Activated naive CD4-positive, alpha-beta T cell (primary cell): Measurements from ENCODE around the gene PPCS.

Experiments used
- DNase-seq, 4 experiments: peaks; one replicate each; lab custom pipeline; 2025; lab: John Stamatoyannopoulos, UW

Gene PPCS

DNA sequence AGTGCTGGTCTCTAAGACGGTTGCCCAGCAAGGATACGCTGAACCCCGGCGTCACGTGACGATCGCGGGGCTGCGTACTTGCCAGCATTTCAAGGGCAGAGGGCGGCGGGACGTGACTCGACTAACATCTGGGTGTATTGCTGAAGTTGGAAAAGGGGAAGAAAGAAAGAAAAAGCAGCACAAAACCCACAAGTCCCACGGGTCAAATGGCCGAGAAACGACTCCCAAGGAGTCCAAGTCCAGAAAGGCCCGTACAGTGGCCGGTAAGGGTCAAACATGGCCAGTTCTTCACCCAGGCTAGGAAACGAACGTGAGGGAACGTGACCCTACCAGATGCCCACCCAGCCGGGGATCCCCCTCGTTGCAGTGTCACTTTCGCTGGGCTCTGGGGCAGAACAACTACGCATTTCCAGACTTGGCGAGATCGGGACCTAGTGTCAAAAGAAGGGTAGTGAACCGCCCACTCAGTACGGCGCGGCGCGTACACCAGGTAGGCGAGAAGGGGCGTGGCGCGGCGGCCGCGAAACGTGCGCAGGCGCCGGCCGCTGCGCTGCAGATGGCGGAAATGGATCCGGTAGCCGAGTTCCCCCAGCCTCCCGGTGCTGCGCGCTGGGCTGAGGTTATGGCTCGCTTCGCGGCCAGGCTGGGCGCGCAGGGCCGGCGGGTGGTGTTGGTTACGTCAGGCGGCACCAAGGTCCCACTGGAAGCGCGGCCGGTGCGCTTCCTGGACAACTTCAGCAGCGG, at the start of gene PPCS, which contains the start of gene ZMYND12:
Gene PPCS, plus strand, starts transcription at position 534 of the 744 bp plus-strand sequence. Its CDS starts 23 bp downstream, at position 557.
Gene ZMYND12, minus strand, starts transcription at position 13 of the 744 bp plus-strand sequence. CDS start 25 bp downstream, outside the sequence.
- DNase-seq: peak; percentile 76 to 89 (median 81)

DNA sequence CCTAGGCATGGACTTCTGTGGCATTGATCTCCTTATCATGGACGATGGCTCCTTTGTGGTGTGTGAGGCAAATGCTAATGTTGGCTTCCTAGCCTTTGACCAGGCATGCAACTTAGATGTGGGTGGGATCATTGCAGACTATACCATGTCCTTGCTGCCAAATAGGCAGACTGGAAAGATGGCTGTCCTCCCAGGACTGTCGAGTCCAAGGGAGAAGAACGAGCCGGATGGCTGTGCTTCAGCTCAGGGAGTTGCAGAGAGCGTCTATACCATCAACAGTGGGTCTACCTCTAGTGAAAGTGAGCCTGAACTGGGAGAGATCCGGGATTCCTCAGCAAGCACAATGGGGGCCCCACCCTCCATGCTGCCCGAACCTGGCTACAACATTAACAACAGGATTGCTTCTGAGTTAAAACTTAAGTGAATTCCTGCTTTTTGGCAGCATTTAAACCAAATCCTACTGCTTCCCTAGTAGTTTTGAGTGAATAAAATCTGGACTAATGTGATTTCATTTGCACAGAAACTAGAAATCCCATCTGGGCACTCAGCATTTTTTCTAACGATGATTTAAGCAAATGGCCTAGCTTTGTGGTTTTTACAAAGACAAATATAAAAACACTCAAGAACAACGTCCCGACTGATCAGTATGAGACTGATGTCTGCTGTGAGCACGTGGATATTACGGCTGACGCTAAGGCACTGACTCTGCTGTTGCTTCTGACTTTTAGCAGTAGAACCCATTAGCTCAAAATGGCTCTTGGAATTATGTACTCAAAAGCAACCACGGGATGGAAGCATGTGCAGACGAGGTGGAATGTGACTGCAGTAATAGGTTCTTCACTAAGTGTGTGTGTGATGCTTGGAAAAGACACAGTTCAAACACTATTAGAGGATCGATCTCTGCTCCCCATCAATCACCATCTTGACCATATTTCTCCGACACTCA, 41.5 kb upstream of the PPCS start:
- no peak for DNase-seq

DNA sequence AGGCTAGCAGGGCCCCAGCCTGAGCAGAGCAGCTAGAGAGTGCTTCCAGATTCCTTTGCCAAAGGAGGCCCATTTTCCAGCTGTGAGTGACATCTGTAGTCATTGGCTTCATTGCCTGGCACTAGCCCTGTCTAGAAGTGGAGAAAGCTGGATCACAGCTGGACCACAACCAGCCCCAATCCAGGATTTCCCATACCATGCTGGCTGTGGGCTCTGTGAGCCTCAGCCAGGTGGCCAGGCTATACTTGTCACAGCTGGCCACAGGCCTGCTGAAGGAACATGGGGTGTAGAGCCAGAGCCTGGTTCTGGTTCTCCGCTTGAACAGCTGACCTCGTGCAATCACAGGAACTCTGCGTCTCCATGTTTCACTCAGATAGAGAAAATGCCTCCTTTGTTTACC, 39.2 kb upstream of the PPCS start:
- no peak for DNase-seq

DNA sequence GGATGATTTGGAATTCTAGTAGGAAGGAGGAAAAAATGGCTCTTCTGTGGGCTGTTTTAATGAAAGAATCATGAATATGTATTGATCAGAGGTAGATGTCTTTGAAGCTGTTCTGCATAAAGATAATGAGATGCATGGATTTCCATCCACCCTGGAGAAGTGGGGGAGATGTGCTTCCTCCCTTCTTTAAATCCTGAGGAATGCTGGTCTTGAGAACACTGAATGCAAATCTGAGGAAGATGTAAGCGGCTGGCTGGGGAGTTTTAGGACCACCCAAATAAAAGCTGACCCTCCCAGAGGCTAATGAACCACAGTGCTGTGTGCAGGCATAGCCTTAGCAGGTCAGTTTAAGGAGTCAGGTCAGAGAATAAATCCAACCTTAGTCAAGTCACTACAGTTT, 37.8 kb upstream of the PPCS start:
- no peak for DNase-seq

DNA sequence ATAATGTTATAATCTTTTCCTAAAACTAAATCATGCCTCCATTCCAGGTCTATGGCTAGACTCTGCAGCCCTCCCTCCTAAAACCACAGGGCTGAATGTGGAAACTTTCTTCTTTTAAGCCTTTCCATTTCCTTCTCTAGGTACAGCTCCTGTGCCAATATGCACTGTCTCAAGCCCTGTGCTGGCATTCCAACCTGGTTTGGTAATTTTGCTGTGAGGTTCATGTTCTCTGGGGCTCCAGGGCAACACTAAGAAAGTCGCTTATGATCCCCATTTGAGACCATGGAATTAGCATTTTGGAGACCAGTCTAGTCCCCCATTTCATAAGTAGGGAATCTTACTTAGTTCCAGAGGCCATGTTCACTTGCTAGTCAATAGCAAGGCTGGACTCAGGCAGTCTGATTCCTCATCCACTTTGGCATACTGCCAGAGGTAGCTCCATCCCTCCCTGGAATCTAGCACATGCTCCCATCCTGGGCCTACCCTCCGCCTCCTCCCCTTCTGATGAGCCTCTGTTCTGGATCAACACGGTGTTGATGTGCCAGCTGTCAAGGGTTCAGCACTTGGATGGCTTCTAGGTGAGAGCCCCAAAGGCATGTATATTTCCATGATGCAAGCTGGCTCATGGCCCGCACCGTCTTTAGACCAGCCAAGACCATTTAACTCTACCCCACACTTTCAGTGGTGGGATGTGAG, 37.1 kb upstream of the PPCS start:
- no peak for DNase-seq

DNA sequence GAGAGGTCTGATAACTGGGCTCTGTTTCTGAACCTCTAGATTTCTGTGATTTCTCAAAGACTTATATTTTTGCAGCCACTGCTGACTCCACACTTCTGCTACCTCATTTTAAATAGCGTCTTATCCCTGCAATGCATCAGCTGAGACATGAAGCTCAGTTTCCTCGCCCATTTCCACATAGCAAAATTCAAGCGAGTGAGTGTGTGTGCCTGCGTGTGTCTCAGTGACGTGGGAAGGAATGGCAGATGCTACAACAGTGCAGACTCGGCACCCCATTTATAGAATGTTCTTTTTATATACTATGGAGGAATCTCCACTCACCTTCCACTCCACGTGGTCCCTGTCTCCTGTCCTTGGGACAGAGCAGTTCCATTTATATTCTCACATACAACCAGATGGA, 36.2 kb upstream of the PPCS start:
- DNase-seq: no peak

DNA sequence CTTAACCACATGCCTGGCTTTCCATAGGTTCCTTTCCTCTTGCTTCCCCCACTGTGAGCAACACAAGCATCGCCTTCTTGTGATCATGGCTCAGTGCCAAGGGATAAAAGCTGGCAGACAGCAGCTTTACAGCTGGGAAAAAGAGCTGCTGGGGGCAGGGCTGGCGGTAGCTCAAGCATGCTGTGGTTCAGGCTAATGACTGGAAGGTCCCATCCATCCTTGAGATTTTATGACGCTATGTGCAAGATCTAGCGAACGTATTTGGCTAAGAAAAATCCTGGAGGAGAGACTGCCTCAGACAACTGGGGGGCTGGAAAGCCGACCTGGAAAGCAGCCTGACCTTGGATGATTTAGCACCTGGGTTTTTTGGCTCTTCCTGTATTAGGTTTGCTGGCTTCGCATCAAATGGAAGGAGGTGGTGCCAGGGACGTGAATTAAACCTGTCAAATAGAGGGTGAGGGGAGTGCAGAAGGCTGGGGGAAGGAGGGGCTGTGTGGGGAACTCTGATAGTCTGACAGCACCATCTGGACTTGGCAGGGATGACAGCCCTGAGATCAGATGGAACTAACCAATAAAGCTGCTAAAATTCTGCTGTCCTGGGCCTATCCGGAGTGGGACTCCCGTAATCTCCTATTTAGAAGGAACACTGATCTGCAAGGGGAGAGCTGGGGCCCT, 35.3 kb upstream of the PPCS start:
- DNase-seq: no peak

DNA sequence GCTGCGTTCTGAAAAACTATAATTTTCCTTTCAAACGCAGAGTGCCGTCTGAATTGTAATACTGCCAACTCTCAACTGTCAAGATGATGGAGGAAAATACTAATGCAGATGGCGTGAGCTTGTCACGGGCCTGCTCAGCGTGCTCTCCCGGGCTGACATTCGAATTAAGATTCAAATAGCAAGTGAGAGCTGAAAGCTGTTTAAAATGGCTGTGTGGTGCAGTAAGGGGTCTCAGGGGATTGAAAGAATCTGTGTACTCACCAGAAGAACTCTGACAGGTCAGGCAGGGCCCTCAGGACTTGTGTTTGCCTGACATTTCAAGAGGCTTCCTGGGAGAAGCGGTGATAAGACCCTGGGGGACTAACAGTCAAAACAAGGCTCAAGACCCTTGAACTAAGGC, 33.6 kb upstream of the PPCS start:
- DNase-seq: no peak

DNA sequence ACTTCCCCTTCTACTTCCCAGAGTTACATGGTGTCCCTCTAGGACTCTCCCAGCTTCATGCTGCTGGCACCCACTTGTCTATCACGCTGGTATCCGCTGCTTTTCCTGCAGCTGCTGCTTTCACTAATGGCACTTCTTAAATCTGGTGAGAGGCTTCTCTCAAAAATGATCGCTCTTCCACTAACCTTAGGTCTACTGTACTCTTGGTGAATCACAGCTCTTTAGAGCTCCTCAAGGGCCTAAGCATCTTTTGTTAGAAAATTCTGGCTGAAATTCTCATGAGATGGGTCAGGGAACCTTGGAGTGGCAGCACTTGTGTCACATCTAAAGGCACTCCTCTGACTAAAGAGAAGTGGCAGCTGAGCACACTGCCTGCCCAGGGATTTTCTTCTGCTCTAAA, 32.7 kb upstream of the PPCS start:
- DNase-seq: no peak

DNA sequence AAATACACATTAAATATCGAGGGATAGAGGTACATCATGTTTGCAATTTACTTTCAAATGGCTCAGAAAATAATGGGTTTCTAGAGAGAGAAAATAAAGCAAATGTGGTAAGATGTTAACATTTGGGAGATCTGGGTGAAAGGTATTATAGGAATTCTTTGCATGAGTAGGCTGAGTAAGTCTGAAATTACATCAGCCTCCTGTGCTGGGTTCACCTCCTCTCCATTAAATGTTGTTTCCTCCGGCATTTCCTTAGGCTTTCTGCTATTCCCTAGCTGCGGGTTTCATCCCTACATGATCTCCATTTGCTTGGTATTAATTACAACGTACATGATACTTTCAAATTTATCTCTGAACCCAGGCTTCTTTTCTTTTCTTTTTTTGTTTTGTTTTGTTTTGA, 32.1 kb upstream of the PPCS start:
- DNase-seq: no peak

DNA sequence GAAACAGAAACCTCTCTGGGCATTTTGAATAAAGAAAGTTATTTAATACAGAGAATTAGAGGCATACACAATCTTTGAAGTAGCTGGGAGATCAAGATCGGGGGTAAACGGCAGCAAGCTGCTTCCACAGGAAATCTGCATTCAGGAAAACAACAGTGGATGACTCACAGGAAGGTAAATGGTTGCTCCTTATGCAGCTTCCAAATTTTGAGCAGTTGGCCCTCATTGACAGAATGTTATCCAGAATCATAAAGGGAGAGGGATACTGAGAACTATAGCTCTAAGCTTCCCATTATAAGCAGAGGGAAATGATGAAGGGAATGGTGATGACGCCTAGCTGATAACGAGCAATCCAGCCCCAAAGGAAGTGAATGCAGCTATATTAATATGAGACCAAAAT, 29.1 kb upstream of the PPCS start:
- DNase-seq: no peak

DNA sequence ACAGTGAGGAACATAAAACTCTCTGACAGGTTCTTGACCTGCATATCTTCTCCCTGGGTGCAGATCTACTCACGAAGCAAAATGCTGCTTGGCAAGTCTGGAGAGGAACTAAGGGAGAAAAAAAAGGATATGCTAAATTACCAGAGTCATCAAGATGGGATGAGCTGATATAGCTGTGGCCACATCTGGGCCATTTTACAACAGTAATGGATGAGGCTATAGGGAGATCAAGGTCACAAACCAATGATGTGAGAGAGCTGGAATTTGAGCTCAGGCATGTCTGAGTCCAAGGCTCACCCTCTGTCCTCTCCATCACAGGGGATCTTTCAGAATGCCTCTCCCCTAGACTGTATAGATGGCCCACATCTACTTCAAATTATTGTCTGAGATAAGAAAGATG, 26.7 kb upstream of the PPCS start:
- DNase-seq: no peak

DNA sequence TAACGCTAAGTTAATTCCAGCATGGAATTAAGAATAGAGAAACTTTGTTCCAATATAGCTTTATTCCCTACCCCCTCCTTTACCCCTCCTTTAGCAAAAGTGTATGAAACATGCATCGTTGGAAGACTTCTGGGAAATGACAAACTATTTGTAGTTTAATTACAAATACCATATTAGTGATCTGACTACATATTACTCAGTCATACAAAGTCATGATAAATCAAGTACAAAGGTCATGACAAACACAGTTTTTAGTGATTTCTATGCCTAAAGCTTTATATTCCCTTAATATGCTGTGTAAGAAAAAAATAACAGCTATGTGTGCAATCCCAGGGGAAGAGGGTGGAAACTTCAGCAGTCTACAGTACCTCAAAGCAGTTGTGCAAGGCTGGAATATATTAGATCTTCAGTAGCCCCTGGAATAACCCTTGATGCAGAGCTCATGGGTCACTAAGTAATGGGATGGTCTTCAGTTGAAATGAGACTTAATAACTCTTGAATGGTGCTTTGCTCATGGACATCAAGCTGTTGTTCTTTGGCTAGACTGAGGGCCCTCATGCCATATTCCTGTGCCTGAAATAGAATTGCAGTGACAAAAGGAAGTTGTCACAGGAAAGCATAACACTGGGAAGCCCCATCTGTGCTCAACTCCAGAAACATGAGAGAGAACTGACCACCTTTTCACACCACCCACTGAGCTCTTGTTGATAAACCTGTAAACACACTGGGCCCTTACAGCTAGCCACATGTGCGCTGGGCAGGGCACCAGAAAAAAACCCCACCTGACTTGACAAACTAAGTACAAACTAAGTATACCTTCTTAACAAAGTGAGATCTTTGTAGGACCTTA, 25.8 kb upstream of the PPCS start:
- DNase-seq: no peak

DNA sequence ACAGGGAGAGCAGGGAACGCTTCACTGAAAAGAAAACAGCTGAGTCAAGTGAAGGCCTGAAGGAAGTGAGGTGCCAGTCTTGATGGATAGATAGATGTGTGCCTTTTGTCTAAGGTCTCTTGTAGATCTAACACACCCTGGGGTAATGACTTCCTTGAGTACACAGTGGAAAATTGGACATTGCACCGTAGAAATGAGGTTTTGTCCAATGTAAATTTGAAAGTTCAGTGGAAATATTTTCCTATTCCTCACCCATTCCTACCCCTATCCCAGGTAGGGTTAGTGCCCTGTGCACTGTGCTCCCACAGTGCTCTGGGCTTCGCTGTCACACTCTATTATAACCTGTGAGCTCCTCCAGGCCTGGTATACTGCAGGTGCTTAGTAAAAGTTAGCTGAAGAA, 24.8 kb upstream of the PPCS start:
- DNase-seq: no peak

DNA sequence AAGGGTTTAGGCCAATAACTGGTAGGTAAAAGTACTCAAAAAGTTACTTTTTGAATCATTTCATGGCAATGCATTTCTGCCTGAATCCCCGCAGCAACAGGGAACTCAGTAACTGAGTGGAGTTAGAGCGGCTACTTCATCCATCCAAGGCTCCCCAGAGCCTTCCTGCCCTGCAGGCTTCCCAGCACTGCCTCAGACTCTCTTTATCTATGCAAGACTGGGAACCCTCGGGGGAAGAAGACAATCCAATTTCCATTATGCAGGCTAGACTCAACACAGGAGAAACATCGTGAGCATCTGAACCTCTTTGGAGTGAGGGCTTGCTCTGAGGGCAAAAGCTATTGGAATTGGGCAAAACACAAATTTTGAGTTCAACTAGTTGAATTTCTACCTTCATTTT, 23.6 kb upstream of the PPCS start:
- no peak for DNase-seq

DNA sequence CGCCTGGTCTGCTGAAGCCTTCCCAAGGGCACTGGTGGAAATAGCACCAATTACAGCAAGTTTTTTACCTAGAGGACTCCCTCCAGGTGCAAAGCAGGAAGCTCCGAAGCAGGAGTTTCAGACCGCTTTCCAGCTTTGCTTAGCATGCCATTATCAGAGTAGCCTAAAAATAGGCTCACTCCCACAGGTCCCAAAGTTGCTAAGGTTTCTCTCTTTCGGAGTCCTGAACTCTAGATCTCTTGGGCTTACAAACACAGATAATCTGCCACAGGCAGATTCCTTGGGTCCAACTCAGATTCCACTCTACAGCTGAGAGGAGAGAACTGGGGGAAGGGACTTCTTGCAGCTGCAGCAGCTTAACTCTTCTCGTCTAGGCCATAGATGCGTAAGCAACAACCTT, 23.0 kb upstream of the PPCS start:
- no peak for DNase-seq

DNA sequence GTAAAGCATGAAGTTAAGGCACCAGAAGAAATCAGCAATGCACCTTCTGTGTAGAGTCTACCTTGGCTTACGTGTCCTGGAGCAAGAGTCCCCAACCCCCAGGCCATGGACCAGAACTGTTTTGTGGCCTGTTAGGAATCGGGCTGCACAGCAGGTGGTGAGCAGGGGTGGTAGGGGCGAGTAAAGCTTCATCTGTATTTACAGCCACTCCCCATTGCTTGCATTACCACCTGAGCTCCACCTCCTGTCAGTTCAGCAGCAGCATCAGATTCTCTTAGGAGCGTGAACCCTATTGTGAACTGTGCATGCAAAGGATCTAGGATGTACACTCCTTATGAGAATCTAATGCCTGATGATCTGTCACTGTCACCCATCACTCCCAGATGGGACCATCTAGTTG, 22.0 kb upstream of the PPCS start:
- DNase-seq: no peak

DNA sequence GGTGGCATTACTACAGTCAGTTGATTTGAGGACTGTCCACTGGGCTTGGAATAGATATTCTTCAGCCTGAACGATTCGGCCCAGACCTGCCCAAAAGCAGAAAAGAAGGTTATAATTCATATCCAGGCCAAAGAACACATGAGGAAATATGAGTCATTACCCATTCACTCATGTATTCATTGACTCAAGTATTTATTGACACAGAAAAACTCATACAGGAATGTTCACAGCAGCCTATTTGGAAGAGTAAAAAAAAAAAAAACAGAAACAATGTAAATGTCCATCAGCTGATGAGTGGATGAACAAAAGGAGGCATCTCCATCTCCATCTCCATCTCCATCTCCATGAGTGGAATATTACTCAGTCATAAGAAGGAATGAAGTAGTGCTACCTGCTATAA, 16.4 kb upstream of the PPCS start:
- no peak for DNase-seq

DNA sequence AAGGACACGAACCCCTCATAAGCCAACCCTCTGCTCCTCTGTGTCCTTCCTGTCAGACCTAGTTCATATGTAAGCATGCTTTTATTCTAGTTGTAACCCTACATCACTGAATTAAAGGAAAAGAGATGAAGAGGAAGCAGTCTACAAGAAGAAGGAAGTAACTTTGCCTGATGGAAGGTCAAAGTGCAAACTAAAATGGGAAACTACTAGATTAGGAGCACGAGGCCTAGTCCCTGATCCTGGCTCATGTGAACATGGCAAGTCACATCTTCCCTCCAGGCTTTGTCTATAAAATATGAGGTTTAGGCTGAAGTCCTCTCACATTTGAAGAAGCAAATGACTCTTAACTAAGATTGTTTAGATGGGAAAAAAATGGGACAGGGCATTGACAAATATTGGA, 13.7 kb upstream of the PPCS start:
- DNase-seq: no peak

DNA sequence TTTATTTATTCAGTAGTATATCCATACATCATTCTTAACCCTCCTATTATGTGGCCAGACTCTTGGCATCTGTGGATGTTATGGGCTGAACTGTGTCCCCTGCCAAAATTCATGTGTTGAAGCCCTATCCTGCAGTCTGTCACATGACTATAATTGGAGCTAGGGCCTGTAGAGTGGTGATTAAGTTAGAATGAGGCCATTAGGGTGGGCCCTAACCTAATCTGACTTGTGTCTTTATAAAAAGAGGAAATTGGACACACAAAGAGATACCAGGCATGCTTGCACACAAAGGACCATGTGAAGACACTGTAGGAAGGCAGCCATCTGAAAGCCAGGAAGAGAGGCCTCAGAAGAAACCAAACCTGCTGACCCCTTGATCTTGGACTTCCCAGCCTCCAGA, 7.1 kb upstream of the PPCS start:
- DNase-seq: no peak

DNA sequence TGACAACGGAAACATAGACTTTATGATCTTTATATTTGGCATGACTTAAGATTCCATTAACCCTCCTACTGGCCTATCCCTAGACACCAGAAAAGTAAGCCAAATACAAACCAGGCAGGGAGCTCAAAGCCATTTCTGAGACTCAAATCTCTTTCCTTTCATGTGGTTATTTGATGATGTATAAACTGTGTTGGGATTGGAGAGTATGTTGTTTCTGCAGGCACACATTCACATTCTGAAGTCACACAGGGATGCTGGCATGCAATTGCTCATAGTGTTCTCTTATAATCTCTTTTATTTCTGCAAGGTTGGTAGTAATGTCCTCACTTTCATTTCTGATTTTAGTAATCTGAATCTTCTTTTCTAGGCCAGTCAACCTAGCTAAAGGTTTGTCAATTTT, 6.3 kb upstream of the PPCS start:
- no peak for DNase-seq
